NCI-H1694 (cell line): ENCODE data around the gene AGBL5.
A peak's percentile ranks its signal among the peaks of the same experiment; 100 is the strongest.

Experiments used
- DNase-seq: peaks from one replicate; lab custom pipeline; 2025; lab: John Stamatoyannopoulos, UW

AGBL5 gene

GRCh38 chr2:27050996-27051901 is at the start of gene AGBL5:
Gene AGBL5, plus strand, starts transcription at chr2:27051668. Its CDS starts 1,291 bp downstream, at chr2:27052959.
- DNase-seq: peak; percentile 98

- no peak for DNase-seq
Measured at GRCh38 chr2:27001950-27002349, 49.5 kb upstream of the AGBL5 start.

- DNase-seq: no peak
Measured at GRCh38 chr2:27003007-27003406, 48.5 kb upstream of the AGBL5 start.

GRCh38 chr2:27003857-27004256 is 47.6 kb upstream of the AGBL5 start:
- no peak for DNase-seq

- DNase-seq: no peak
Measured at GRCh38 chr2:27006602-27007415, 44.7 kb upstream of the AGBL5 start.

GRCh38 chr2:27007416-27008374 is 43.8 kb upstream of the AGBL5 start:
- no peak for DNase-seq

GRCh38 chr2:27008678-27009077 is 42.8 kb upstream of the AGBL5 start:
- no peak for DNase-seq

GRCh38 chr2:27009083-27009482 is 42.4 kb upstream of the AGBL5 start:
- DNase-seq: no peak

GRCh38 chr2:27009716-27010115 is 41.8 kb upstream of the AGBL5 start:
- DNase-seq: no peak

- DNase-seq: no peak
Measured at GRCh38 chr2:27010139-27010538, 41.3 kb upstream of the AGBL5 start.

GRCh38 chr2:27013738-27014137 is 37.7 kb upstream of the AGBL5 start:
- no peak for DNase-seq

GRCh38 chr2:27014771-27015433 is 36.6 kb upstream of the AGBL5 start:
- no peak for DNase-seq

GRCh38 chr2:27016801-27017325 is 34.6 kb upstream of the AGBL5 start:
- DNase-seq: peak; percentile 77

GRCh38 chr2:27018142-27018541 is 33.3 kb upstream of the AGBL5 start:
- DNase-seq: no peak

GRCh38 chr2:27019459-27019858 is 32.0 kb upstream of the AGBL5 start:
- DNase-seq: no peak

GRCh38 chr2:27019931-27020855 is 31.3 kb upstream of the AGBL5 start:
- no peak for DNase-seq

GRCh38 chr2:27021253-27022049 is 30.0 kb upstream of the AGBL5 start:
- DNase-seq: no peak

GRCh38 chr2:27023740-27024139 is 27.7 kb upstream of the AGBL5 start:
- no peak for DNase-seq

GRCh38 chr2:27024188-27024587 is 27.3 kb upstream of the AGBL5 start:
- DNase-seq: no peak
